Parathyroid adenoma (tissue), 2 donors: ENCODE measurements around the gene DDIT4.
"Not testable (repeated sequence)": the region's sequence is repeated elsewhere in the genome, so short reads cannot be mapped to it uniquely, and the experiment has no call there.

Experiments
- H2AFZ ChIP-seq: fragments of 300-600 bp; sonication (generic); one replicate; pipeline ENCODE4 v1.7.0; 2017; ENCODE audit warnings: antibody characterized with exemption, mild to moderate bottlenecking
- H3K27ac ChIP-seq: fragments of 300-600 bp; sonication (generic); one replicate; pipeline ENCODE4 v1.7.0; 2017
- H3K27me3 ChIP-seq: fragments of 300-600 bp; sonication (generic); one replicate; pipeline ENCODE4 v1.7.0; 2017; ENCODE audit warnings: low read length; ENCODE audit not compliant: control insufficient read depth, insufficient read depth
- H3K36me3 ChIP-seq: fragments of 300-600 bp; sonication (generic); one replicate; pipeline ENCODE4 v1.7.0; 2017; ENCODE audit warnings: low read length; ENCODE audit not compliant: control insufficient read depth, insufficient read depth
- H3K4me1 ChIP-seq: fragments of 300-600 bp; sonication (generic); one replicate; pipeline ENCODE4 v1.7.0; 2017; ENCODE audit warnings: control low read depth
- H3K4me2 ChIP-seq: fragments of 300-600 bp; sonication (generic); one replicate; pipeline ENCODE4 v1.7.0; 2017; ENCODE audit warnings: low read length
- H3K4me3 ChIP-seq: fragments of 300-600 bp; sonication (generic); one replicate; pipeline ENCODE4 v1.7.0; 2017; ENCODE audit warnings: low read depth, low read length
- H3K79me2 ChIP-seq: fragments of 300-600 bp; sonication (generic); one replicate; pipeline ENCODE4 v1.7.0; 2017; ENCODE audit warnings: control low read depth
- H3K9ac ChIP-seq: fragments of 300-600 bp; sonication (generic); one replicate; pipeline ENCODE4 v1.7.0; 2017; ENCODE audit warnings: mild to moderate bottlenecking
- H3K9me3 ChIP-seq: fragments of 300-600 bp; sonication (generic); one replicate; pipeline ENCODE4 v1.7.0; 2017; ENCODE audit warnings: low read length; ENCODE audit not compliant: control insufficient read depth
- TF ChIP-seq, protein P1 (sequence below): fragments of 300-600 bp; sonication (generic); IDR thresholded peaks from one replicate; pipeline ENCODE4 v1.7.0; 2017; ENCODE audit warnings: antibody characterized with exemption, mild to moderate bottlenecking
- donor health status: primary hyperparathyroidism.

DDIT4 gene

DNA sequence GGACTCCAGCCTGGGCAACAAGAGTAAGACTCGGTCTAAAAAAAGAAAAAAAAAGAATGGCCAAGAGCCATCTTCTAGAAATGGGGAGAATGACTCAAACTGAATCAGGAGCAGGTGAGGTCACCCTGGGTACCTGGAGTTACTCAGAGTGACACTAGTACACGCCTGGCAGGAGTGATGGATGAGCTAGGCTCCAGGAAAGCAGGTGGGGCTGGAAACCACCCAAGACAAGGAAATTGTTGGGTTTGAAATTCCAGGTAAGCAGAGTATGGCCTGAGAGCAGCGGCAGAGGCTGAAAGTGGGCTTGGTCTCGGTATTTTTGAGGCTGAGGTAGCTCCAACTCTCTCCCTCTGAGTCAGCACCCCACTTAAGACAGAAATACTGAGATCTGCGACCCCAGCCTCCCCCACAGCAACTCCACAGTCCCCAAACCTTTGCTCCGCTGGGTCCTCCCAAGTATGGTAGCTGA lies 18.5 kb downstream of the DDIT4 start:
- H3K79me2 ChIP-seq, result no peaks in the 10 kb centered on the region
- no peak overlapping the region for H3K4me2 ChIP-seq
- no peak overlapping the region for H2AFZ ChIP-seq
- H3K9ac ChIP-seq, result no peak overlapping the region
- H3K27ac ChIP-seq, result no peak overlapping the region
- no peaks in the 10 kb centered on the region for H3K27me3 ChIP-seq
- no peak overlapping the region for H3K4me3 ChIP-seq
- no peaks in the 10 kb centered on the region for H3K36me3 ChIP-seq
- no peaks in the 10 kb centered on the region for H3K9me3 ChIP-seq
- TF ChIP-seq, protein P1, sequence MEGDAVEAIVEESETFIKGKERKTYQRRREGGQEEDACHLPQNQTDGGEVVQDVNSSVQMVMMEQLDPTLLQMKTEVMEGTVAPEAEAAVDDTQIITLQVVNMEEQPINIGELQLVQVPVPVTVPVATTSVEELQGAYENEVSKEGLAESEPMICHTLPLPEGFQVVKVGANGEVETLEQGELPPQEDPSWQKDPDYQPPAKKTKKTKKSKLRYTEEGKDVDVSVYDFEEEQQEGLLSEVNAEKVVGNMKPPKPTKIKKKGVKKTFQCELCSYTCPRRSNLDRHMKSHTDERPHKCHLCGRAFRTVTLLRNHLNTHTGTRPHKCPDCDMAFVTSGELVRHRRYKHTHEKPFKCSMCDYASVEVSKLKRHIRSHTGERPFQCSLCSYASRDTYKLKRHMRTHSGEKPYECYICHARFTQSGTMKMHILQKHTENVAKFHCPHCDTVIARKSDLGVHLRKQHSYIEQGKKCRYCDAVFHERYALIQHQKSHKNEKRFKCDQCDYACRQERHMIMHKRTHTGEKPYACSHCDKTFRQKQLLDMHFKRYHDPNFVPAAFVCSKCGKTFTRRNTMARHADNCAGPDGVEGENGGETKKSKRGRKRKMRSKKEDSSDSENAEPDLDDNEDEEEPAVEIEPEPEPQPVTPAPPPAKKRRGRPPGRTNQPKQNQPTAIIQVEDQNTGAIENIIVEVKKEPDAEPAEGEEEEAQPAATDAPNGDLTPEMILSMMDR, result no peak
- no peaks in the 10 kb centered on the region for H3K4me1 ChIP-seq

- Histone ChIP-seq H3K9me3 (no peaks in the 10 kb centered on the region), H3K27ac (no peak overlapping the region), H3K36me3 (no peaks in the 10 kb centered on the region), H3K4me1 (peaks cover 7% of the 10 kb centered on the region), H3K79me2 (no peaks in the 10 kb centered on the region), H3K4me2 (no peak overlapping the region), H3K9ac (no peak overlapping the region), H2AFZ (no peak overlapping the region), H3K4me3 (no peak overlapping the region), H3K27me3 (no peaks in the 10 kb centered on the region)
- TF ChIP-seq, protein P1, result no peak
These were observed 21.7 kb downstream of the DDIT4 start for GRCh38 chr10:72295330-72295910.

DNA sequence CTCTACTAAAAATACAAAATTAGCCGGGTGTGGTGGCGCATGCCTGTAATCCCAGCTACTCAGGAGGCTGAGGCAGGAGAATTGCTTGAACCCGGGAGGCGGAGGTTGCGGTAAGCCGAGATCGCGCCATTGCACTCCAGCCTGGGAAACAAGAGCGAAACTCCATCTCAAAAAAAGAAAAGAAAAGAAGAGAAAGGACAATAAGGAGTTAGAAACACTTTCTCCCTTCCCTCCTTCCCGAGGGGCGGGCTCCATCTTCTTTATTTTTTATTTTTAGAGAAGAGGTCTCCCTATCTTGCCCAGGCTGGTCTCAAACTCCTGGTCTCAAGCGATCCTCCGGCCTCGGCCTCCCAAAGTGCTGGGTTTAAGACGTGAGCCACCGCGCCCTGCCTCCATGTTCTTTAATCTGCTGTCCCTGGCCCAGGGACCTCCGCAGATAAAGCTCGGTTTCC lies 23.1 kb downstream of the DDIT4 start:
- peak overlapping the region; percentile 73 for H3K27ac ChIP-seq
- peak overlapping the region; percentile 93 for H3K4me3 ChIP-seq
- not testable (repeated sequence) for H3K4me1 ChIP-seq, H3K9me3 ChIP-seq, H3K9ac ChIP-seq, H3K36me3 ChIP-seq, H3K27me3 ChIP-seq, H3K79me2 ChIP-seq
- peak overlapping the region; percentile 100 for H3K4me2 ChIP-seq
- peak overlapping the region; percentile 93 for H2AFZ ChIP-seq

GRCh38 chr10:72297281-72297804 lies 23.6 kb downstream of the DDIT4 start:
- Histone ChIP-seq H3K4me2 (peak overlapping the region; percentile 100), H3K4me1 (peaks cover 7% of the 10 kb centered on the region)

DNA sequence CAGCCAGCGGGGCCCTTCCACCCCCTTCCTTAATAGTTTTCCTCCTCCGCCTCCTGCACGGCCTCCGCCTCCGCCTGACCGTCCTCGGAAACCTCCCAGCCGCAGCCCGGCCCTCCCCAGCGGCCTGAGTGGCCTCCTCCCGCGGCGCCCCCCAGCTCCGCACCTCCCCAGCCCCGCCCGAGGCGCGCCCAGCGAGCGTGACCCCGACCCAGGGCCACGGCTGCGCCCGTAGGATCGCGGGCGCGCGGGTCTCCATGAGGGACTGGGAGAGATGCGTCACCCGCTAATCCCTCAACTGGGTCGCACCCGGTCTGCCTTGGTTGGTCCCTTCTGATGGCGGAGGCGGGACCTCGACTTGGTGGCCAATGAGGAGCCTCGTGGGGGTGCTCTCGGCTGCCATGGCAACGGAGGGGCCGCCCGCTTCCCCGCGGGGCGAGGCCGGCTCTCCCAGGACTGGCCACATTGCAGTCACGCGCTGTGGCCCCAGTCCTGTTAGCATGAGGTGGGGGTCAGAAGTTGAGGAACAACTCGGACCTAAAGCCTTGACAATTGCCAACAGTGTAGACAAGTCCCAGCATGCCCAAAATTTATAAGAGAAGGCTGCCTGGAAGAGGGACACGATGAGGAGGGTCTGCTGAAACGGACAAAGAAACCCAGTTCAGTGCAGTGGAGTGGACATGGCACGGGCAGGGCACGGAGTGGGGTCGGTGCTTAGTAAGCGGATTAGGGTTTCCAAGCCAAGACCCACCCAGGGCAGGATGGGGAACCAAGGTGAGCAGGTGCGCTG lies 24.3 kb downstream of the DDIT4 start:
- TF ChIP-seq, protein P1, result peak; percentile 10
- H3K27me3 ChIP-seq, result no peaks in the 10 kb centered on the region
- H3K27ac ChIP-seq, result peak overlapping the region; percentile 73
- H3K9me3 ChIP-seq, result no peaks in the 10 kb centered on the region
- H3K4me2 ChIP-seq, result peak overlapping the region; percentile 100
- peak overlapping the region; percentile 31 for H3K9ac ChIP-seq
- H3K4me1 ChIP-seq, result peaks cover 7% of the 10 kb centered on the region
- H3K79me2 ChIP-seq, result no peaks in the 10 kb centered on the region
- H3K4me3 ChIP-seq, result peak overlapping the region; percentile 93
- no peaks in the 10 kb centered on the region for H3K36me3 ChIP-seq
- peak overlapping the region; percentile 93 for H2AFZ ChIP-seq

More at GRCh38 chr10:72297281-72297804, 23.6 kb downstream of the DDIT4 start:
- Histone ChIP-seq H3K4me3 (peak overlapping the region; percentile 93), H3K9ac (peak overlapping the region; percentile 31), H3K27me3 (no peaks in the 10 kb centered on the region), H3K36me3 (no peaks in the 10 kb centered on the region), H2AFZ (peak overlapping the region; percentile 93), H3K79me2 (no peaks in the 10 kb centered on the region), H3K27ac (peak overlapping the region; percentile 73), H3K9me3 (no peaks in the 10 kb centered on the region)
- TF ChIP-seq, protein P1, result no peak
